Liver (tissue), 3 donors: ENCODE measurements around the gene BST1.

Experiments
- EGR1 ChIP-seq, 2 donors: IDR thresholded peaks; 2 replicates each; pipeline ENCODE4 v1.6.1; 2016 to 2018; ENCODE audit warnings: antibody characterized with exemption in 2 of 2, low read depth in 2 of 2
- FOXA1 ChIP-seq: IDR thresholded peaks from 2 replicates; pipeline ENCODE4 v1.6.1; 2016; ENCODE audit warnings: antibody characterized with exemption
- GABPA ChIP-seq, 2 donors: IDR thresholded peaks in 1 of 2; conservative IDR thresholded peaks in 1 of 2; 2 replicates each; pipeline ENCODE4 v1.6.1; 2016; ENCODE audit warnings: antibody characterized with exemption in 2 of 2, mild to moderate bottlenecking in 1 of 2, moderate library complexity in 1 of 2
- JUND ChIP-seq, 2 donors: IDR thresholded peaks; 2 replicates each; pipeline ENCODE4 v1.6.1; 2016; ENCODE audit warnings: antibody characterized with exemption in 2 of 2
- MAX ChIP-seq: IDR thresholded peaks from 2 replicates; pipeline ENCODE4 v1.6.1; 2016; ENCODE audit warnings: antibody characterized with exemption
- RAD21 ChIP-seq, 2 donors: IDR thresholded peaks; 2 replicates each; pipeline ENCODE4 v1.6.1; 2016; ENCODE audit warnings: antibody characterized with exemption in 2 of 2, mild to moderate bottlenecking in 2 of 2
- REST ChIP-seq: IDR thresholded peaks from 2 replicates; pipeline ENCODE4 v1.6.1; 2016; ENCODE audit warnings: antibody characterized with exemption, mild to moderate bottlenecking
- RXRA ChIP-seq, 2 donors: IDR thresholded peaks; 2 replicates each; pipeline ENCODE4 v1.6.1; 2017 to 2018; ENCODE audit warnings: antibody characterized with exemption in 2 of 2, mild to moderate bottlenecking in 1 of 2
- SP1 ChIP-seq: IDR thresholded peaks from 2 replicates; pipeline ENCODE4 v1.6.1; 2018; ENCODE audit warnings: antibody characterized with exemption, mild to moderate bottlenecking
- TAF1 ChIP-seq: conservative IDR thresholded peaks from 2 replicates; pipeline ENCODE4 v1.6.1; 2016; ENCODE audit warnings: antibody characterized with exemption, mild to moderate bottlenecking
- YY1 ChIP-seq: IDR thresholded peaks from 2 replicates; pipeline ENCODE4 v1.6.1; 2016; ENCODE audit warnings: antibody characterized with exemption, mild to moderate bottlenecking
- ZBTB33 ChIP-seq: IDR thresholded peaks from 2 replicates; pipeline ENCODE4 v1.6.1; 2016; ENCODE audit warnings: antibody characterized with exemption
- TF ChIP-seq, protein P1 (sequence below): fragments of 150-350 bp; IDR thresholded peaks from 2 replicates; pipeline ENCODE4 v1.5.1; 2017; ENCODE audit warnings: improper control_type of control experiment, low read depth, low read length; ENCODE audit not compliant: missing input control
- TF ChIP-seq, protein P2 (sequence below): IDR thresholded peaks from 2 replicates; pipeline ENCODE4 v1.6.1; 2016; ENCODE audit warnings: antibody characterized with exemption
- donor health status: healthy.
- donor health status: healthy.

- TF ChIP-seq, protein P1, sequence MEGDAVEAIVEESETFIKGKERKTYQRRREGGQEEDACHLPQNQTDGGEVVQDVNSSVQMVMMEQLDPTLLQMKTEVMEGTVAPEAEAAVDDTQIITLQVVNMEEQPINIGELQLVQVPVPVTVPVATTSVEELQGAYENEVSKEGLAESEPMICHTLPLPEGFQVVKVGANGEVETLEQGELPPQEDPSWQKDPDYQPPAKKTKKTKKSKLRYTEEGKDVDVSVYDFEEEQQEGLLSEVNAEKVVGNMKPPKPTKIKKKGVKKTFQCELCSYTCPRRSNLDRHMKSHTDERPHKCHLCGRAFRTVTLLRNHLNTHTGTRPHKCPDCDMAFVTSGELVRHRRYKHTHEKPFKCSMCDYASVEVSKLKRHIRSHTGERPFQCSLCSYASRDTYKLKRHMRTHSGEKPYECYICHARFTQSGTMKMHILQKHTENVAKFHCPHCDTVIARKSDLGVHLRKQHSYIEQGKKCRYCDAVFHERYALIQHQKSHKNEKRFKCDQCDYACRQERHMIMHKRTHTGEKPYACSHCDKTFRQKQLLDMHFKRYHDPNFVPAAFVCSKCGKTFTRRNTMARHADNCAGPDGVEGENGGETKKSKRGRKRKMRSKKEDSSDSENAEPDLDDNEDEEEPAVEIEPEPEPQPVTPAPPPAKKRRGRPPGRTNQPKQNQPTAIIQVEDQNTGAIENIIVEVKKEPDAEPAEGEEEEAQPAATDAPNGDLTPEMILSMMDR, result no peak
- no peak for TF ChIP-seq MAX
- TF ChIP-seq EGR1 (IDR thresholded peaks at IDR 0.05; ENCODE audit: low read depth in 2 of 2), result no peak
- TF ChIP-seq, protein P2, sequence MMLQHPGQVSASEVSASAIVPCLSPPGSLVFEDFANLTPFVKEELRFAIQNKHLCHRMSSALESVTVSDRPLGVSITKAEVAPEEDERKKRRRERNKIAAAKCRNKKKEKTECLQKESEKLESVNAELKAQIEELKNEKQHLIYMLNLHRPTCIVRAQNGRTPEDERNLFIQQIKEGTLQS, result no peak
- peak; percentile 28 for TF ChIP-seq TAF1
- no peak for TF ChIP-seq JUND (IDR thresholded peaks at IDR 0.05)
- TF ChIP-seq REST, result peak; percentile 31
- TF ChIP-seq YY1, result no peak
- TF ChIP-seq GABPA (IDR thresholded peaks at IDR 0.05 in 1 of 2, conservative IDR thresholded peaks at IDR 0.05 in 1 of 2), result no peak
- no peak for TF ChIP-seq RAD21 (IDR thresholded peaks at IDR 0.05)
- TF ChIP-seq FOXA1, result no peak
- TF ChIP-seq SP1, result no peak
- no peak for TF ChIP-seq ZBTB33
- TF ChIP-seq RXRA (IDR thresholded peaks at IDR 0.05), result no peak
Measured at GRCh38 chr4:15654593-15655222, 48.2 kb upstream of the BST1 start.
